ENCODE results near the gene LAD1.
A peak's percentile ranks its signal among the peaks of the same experiment; 100 is the strongest.

The LAD1 gene

GRCh38 chr1:201386208-201386607, 12.9 kb downstream of the LAD1 start:
- no peak overlapping the region for H3K9ac ChIP-seq (ENCODE audit: low read depth, low read length)
- no peaks in the 10 kb centered on the region for H3K36me3 ChIP-seq (ENCODE audit: insufficient read depth, low read length)
- no peaks in the 10 kb centered on the region for H3K9me3 ChIP-seq (replicated peaks; ENCODE audit: low read length)
- no peak overlapping the region for H3K4me3 ChIP-seq (ENCODE audit: low read length)
- H3K4me2 ChIP-seq (ENCODE audit: low read length) = no peak overlapping the region
- peaks cover 24% of the 10 kb centered on the region for H3K4me1 ChIP-seq (ENCODE audit: control insufficient read depth, insufficient read depth, low read length)
- H3K27me3 ChIP-seq (ENCODE audit: control insufficient read depth, insufficient read depth, low read length) = peaks cover 10% of the 10 kb centered on the region

GRCh38 chr1:201385299-201385891, 13.7 kb downstream of the LAD1 start:
- Histone ChIP-seq H3K4me2 (ENCODE audit: low read length) (no peak overlapping the region), H3K27me3 (ENCODE audit: control insufficient read depth, insufficient read depth, low read length) (peaks cover 6% of the 10 kb centered on the region), H3K9me3 (replicated peaks; ENCODE audit: low read length) (no peaks in the 10 kb centered on the region), H3K4me3 (ENCODE audit: low read length) (no peak overlapping the region), H3K36me3 (ENCODE audit: insufficient read depth, low read length) (no peaks in the 10 kb centered on the region), H3K4me1 (ENCODE audit: control insufficient read depth, insufficient read depth, low read length) (peaks cover 24% of the 10 kb centered on the region), H3K9ac (ENCODE audit: low read depth, low read length) (no peak overlapping the region)

GRCh38 chr1:201384406-201384782, 14.7 kb downstream of the LAD1 start:
- H3K4me2 ChIP-seq (ENCODE audit: low read length) = peak overlapping the region; percentile 70
- peaks cover 5% of the 10 kb centered on the region for H3K27me3 ChIP-seq (ENCODE audit: control insufficient read depth, insufficient read depth, low read length)
- no peaks in the 10 kb centered on the region for H3K9me3 ChIP-seq (replicated peaks; ENCODE audit: low read length)
- H3K4me3 ChIP-seq (ENCODE audit: low read length) = peak overlapping the region; percentile 22
- no peaks in the 10 kb centered on the region for H3K36me3 ChIP-seq (ENCODE audit: insufficient read depth, low read length)
- H3K4me1 ChIP-seq (ENCODE audit: control insufficient read depth, insufficient read depth, low read length) = peaks cover 24% of the 10 kb centered on the region
- peak overlapping the region; percentile 41 for H3K9ac ChIP-seq (ENCODE audit: low read depth, low read length)

- Histone ChIP-seq H3K27me3 (ENCODE audit: control insufficient read depth, insufficient read depth, low read length) (peaks cover 5% of the 10 kb centered on the region), H3K4me1 (ENCODE audit: control insufficient read depth, insufficient read depth, low read length) (peaks cover 24% of the 10 kb centered on the region), H3K36me3 (ENCODE audit: insufficient read depth, low read length) (no peaks in the 10 kb centered on the region), H3K9ac (ENCODE audit: low read depth, low read length) (peak overlapping the region; percentile 41), H3K4me3 (ENCODE audit: low read length) (peak overlapping the region; percentile 22), H3K4me2 (ENCODE audit: low read length) (peak overlapping the region; percentile 70), H3K9me3 (replicated peaks; ENCODE audit: low read length) (no peaks in the 10 kb centered on the region)
These were observed 15.3 kb downstream of the LAD1 start for GRCh38 chr1:201383647-201384405.

GRCh38 chr1:201381130-201381529, 18.0 kb downstream of the LAD1 start:
- Histone ChIP-seq H3K9ac (ENCODE audit: low read depth, low read length) (no peak overlapping the region), H3K4me1 (ENCODE audit: control insufficient read depth, insufficient read depth, low read length) (peaks cover 33% of the 10 kb centered on the region), H3K27me3 (ENCODE audit: control insufficient read depth, insufficient read depth, low read length) (peaks cover under 1% of the 10 kb centered on the region)

GRCh38 chr1:201379733-201380242, 19.3 kb downstream of the LAD1 start:
- H3K9ac ChIP-seq (ENCODE audit: low read depth, low read length) = no peak overlapping the region
- no peak overlapping the region for H3K4me3 ChIP-seq (ENCODE audit: low read length)
- no peak overlapping the region for H3K4me2 ChIP-seq (ENCODE audit: low read length)
- no peaks in the 10 kb centered on the region for H3K9me3 ChIP-seq (replicated peaks; ENCODE audit: low read length)
- peaks cover 14% of the 10 kb centered on the region for H3K27me3 ChIP-seq (ENCODE audit: control insufficient read depth, insufficient read depth, low read length)
- H3K36me3 ChIP-seq (ENCODE audit: insufficient read depth, low read length) = no peaks in the 10 kb centered on the region
- peaks cover 24% of the 10 kb centered on the region for H3K4me1 ChIP-seq (ENCODE audit: control insufficient read depth, insufficient read depth, low read length)

More at GRCh38 chr1:201381130-201381529, 18.0 kb downstream of the LAD1 start:
- Histone ChIP-seq H3K36me3 (ENCODE audit: insufficient read depth, low read length) (no peaks in the 10 kb centered on the region), H3K4me2 (ENCODE audit: low read length) (no peak overlapping the region), H3K4me3 (ENCODE audit: low read length) (no peak overlapping the region), H3K9me3 (replicated peaks; ENCODE audit: low read length) (no peaks in the 10 kb centered on the region)

GRCh38 chr1:201378804-201379203, 20.3 kb downstream of the LAD1 start:
- no peak overlapping the region for H3K4me3 ChIP-seq (ENCODE audit: low read length)
- H3K4me1 ChIP-seq (ENCODE audit: control insufficient read depth, insufficient read depth, low read length) = peaks cover 15% of the 10 kb centered on the region
- H3K9me3 ChIP-seq (replicated peaks; ENCODE audit: low read length) = no peaks in the 10 kb centered on the region
- H3K9ac ChIP-seq (ENCODE audit: low read depth, low read length) = no peak overlapping the region
- H3K36me3 ChIP-seq (ENCODE audit: insufficient read depth, low read length) = no peaks in the 10 kb centered on the region
- H3K4me2 ChIP-seq (ENCODE audit: low read length) = no peak overlapping the region
- peaks cover 22% of the 10 kb centered on the region for H3K27me3 ChIP-seq (ENCODE audit: control insufficient read depth, insufficient read depth, low read length)

GRCh38 chr1:201377611-201378092, 21.5 kb downstream of the LAD1 start, which contains the start of gene TNNT2:
TSS of gene TNNT2 (minus strand) at chr1:201377680. CDS start at chr1:201373254, 4,426 bp downstream.
- H3K9ac ChIP-seq (ENCODE audit: low read depth, low read length) = peak within 1 kb of the TSS; percentile 49
- H3K4me2 ChIP-seq (ENCODE audit: low read length) = peak within 1 kb of the TSS; percentile 70
- H3K4me1 ChIP-seq (ENCODE audit: control insufficient read depth, insufficient read depth, low read length) = peaks cover 9% of the 10 kb centered on the region
- H3K27me3 ChIP-seq (ENCODE audit: control insufficient read depth, insufficient read depth, low read length) = peaks cover 33% of the 10 kb centered on the region
- no peaks in the 10 kb centered on the region for H3K9me3 ChIP-seq (replicated peaks; ENCODE audit: low read length)
- H3K4me3 ChIP-seq (ENCODE audit: low read length) = peak within 1 kb of the TSS; percentile 61
- H3K36me3 ChIP-seq (ENCODE audit: insufficient read depth, low read length) = no peaks in the 10 kb centered on the region

- Histone ChIP-seq H3K9ac (ENCODE audit: low read depth, low read length) (peak overlapping the region; percentile 49), H3K9me3 (replicated peaks; ENCODE audit: low read length) (no peaks in the 10 kb centered on the region), H3K4me1 (ENCODE audit: control insufficient read depth, insufficient read depth, low read length) (peaks cover 9% of the 10 kb centered on the region), H3K27me3 (ENCODE audit: control insufficient read depth, insufficient read depth, low read length) (peaks cover 36% of the 10 kb centered on the region), H3K36me3 (ENCODE audit: insufficient read depth, low read length) (no peaks in the 10 kb centered on the region), H3K4me2 (ENCODE audit: low read length) (peak overlapping the region; percentile 70), H3K4me3 (ENCODE audit: low read length) (peak overlapping the region; percentile 61)
These were observed 22.4 kb downstream of the LAD1 start for GRCh38 chr1:201376464-201377374.

GRCh38 chr1:201376107-201376463, 23.0 kb downstream of the LAD1 start:
- H3K27me3 ChIP-seq (ENCODE audit: control insufficient read depth, insufficient read depth, low read length) = peaks cover 36% of the 10 kb centered on the region
- peak overlapping the region; percentile 61 for H3K4me3 ChIP-seq (ENCODE audit: low read length)
- H3K9ac ChIP-seq (ENCODE audit: low read depth, low read length) = peak overlapping the region; percentile 49

GRCh38 chr1:201375169-201375568, 24.0 kb downstream of the LAD1 start:
- Histone ChIP-seq H3K9ac (ENCODE audit: low read depth, low read length) (no peak overlapping the region), H3K4me3 (ENCODE audit: low read length) (peak overlapping the region; percentile 61), H3K36me3 (ENCODE audit: insufficient read depth, low read length) (no peaks in the 10 kb centered on the region), H3K9me3 (replicated peaks; ENCODE audit: low read length) (no peaks in the 10 kb centered on the region), H3K27me3 (ENCODE audit: control insufficient read depth, insufficient read depth, low read length) (peaks cover 40% of the 10 kb centered on the region), H3K4me1 (ENCODE audit: control insufficient read depth, insufficient read depth, low read length) (peaks cover 9% of the 10 kb centered on the region), H3K4me2 (ENCODE audit: low read length) (peak overlapping the region; percentile 70)

More at GRCh38 chr1:201376107-201376463, 23.0 kb downstream of the LAD1 start:
- Histone ChIP-seq H3K36me3 (ENCODE audit: insufficient read depth, low read length) (no peaks in the 10 kb centered on the region), H3K4me2 (ENCODE audit: low read length) (peak overlapping the region; percentile 70), H3K9me3 (replicated peaks; ENCODE audit: low read length) (no peaks in the 10 kb centered on the region), H3K4me1 (ENCODE audit: control insufficient read depth, insufficient read depth, low read length) (peaks cover 9% of the 10 kb centered on the region)
